ENCODE results near the gene MYO1E.
"Not testable (repeated sequence)": the region's sequence is repeated elsewhere in the genome, so short reads cannot be mapped to it uniquely, and the experiment has no call there.

The MYO1E gene

GRCh38 chr15:59401824-59402569 is 29.3 kb upstream of the MYO1E start:
- Histone ChIP-seq H3K27me3 (ENCODE audit: control insufficient read depth, insufficient read depth, low read length) (peaks cover 22% of the 10 kb centered on the region), H3K27ac (ENCODE audit: low read depth, low read length) (no peak overlapping the region), H3K36me3 (ENCODE audit: control insufficient read depth, insufficient read depth, low read length) (no peaks in the 10 kb centered on the region), H3K9me3 (ENCODE audit: control insufficient read depth, insufficient read depth, low read depth, low read length) (no peaks in the 10 kb centered on the region), H3K9ac (ENCODE audit: low read length) (no peak overlapping the region), H3K4me1 (ENCODE audit: control insufficient read depth, insufficient read depth, low read length) (peaks cover 36% of the 10 kb centered on the region), H3K4me3 (ENCODE audit: low read depth, low read length) (no peak overlapping the region; the same call in 1 of the 2 replicates)

GRCh38 chr15:59401051-59401823 is 28.6 kb upstream of the MYO1E start:
- H3K27me3 ChIP-seq (ENCODE audit: control insufficient read depth, insufficient read depth, low read length), result peaks cover 22% of the 10 kb centered on the region
- H3K9ac ChIP-seq (ENCODE audit: low read length); H3K4me3 ChIP-seq (ENCODE audit: low read depth, low read length); H3K36me3 ChIP-seq (ENCODE audit: control insufficient read depth, insufficient read depth, low read length); H3K9me3 ChIP-seq (ENCODE audit: control insufficient read depth, insufficient read depth, low read depth, low read length); H3K27ac ChIP-seq (ENCODE audit: low read depth, low read length): not testable (repeated sequence)
- H3K4me1 ChIP-seq (ENCODE audit: control insufficient read depth, insufficient read depth, low read length), result peaks cover 36% of the 10 kb centered on the region

GRCh38 chr15:59400103-59400813 is 27.6 kb upstream of the MYO1E start:
- Histone ChIP-seq H3K27me3 (ENCODE audit: control insufficient read depth, insufficient read depth, low read length) (peaks cover 16% of the 10 kb centered on the region), H3K4me1 (ENCODE audit: control insufficient read depth, insufficient read depth, low read length) (peaks cover 36% of the 10 kb centered on the region), H3K4me3 (ENCODE audit: low read depth, low read length) (no peak overlapping the region), H3K9ac (ENCODE audit: low read length) (no peak overlapping the region), H3K36me3 (ENCODE audit: control insufficient read depth, insufficient read depth, low read length) (no peaks in the 10 kb centered on the region), H3K27ac (ENCODE audit: low read depth, low read length) (no peak overlapping the region), H3K9me3 (ENCODE audit: control insufficient read depth, insufficient read depth, low read depth, low read length) (no peaks in the 10 kb centered on the region)

DNA sequence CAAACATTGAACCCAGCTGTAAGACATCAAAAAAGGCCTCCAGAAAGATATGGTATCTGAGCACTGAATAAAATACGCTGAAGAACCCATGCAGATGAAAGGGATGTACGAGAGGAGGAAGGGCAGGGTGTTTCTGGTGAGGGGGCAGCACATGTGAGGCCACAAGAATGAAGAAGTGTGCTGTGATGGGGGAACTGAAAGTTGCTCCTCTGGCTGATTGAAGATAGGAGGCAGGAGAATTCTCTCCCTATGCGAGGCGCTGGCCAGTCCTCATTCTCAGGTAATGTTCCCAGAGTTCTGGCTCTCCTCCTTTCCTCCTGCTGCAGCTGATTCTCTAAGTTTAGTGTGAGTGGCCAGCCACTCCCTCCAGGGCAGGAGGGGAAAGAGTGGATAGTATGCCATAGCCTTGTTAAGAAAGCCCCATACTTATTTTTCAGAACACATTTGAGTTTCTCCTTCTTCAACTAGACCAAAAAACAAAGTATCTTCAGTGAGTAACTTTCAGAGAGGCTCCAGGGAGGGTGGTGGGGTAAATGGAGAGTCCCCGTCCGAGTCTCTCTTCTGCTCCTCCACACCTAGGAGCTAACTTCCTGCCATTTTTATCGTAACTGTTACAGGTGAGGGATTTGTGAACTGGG is 26.9 kb upstream of the MYO1E start:
- H3K4me1 ChIP-seq (ENCODE audit: control insufficient read depth, insufficient read depth, low read length), result peaks cover 36% of the 10 kb centered on the region
- H3K4me3 ChIP-seq (ENCODE audit: low read depth, low read length), result no peak overlapping the region
- no peaks in the 10 kb centered on the region for H3K9me3 ChIP-seq (ENCODE audit: control insufficient read depth, insufficient read depth, low read depth, low read length)
- peaks cover 16% of the 10 kb centered on the region for H3K27me3 ChIP-seq (ENCODE audit: control insufficient read depth, insufficient read depth, low read length)
- no peak overlapping the region for H3K9ac ChIP-seq (ENCODE audit: low read length)
- H3K27ac ChIP-seq (ENCODE audit: low read depth, low read length), result no peak overlapping the region
- H3K36me3 ChIP-seq (ENCODE audit: control insufficient read depth, insufficient read depth, low read length), result no peaks in the 10 kb centered on the region

DNA sequence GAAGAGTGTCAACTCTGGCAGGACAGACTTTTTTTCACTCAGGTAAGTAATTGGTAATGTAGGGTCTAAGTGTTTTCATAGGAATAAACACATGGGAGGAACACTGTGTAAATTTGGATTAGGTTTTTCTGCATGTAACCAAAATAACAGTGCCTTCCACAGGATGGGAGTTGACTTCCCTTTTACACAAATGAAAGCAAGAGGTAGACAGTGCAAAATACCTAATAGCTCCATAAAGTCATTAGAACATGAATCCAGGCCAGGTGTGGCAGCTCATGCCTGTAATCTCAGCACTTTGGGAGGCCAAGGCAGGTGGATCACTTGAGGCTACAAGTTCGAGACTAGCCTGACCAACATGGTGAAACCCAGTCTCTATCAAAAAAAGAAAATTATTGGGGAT is 25.5 kb upstream of the MYO1E start:
- H3K9ac ChIP-seq (ENCODE audit: low read length), result no peak overlapping the region
- H3K27me3 ChIP-seq (ENCODE audit: control insufficient read depth, insufficient read depth, low read length), result peaks cover 16% of the 10 kb centered on the region
- no peaks in the 10 kb centered on the region for H3K9me3 ChIP-seq (ENCODE audit: control insufficient read depth, insufficient read depth, low read depth, low read length)
- no peak overlapping the region for H3K27ac ChIP-seq (ENCODE audit: low read depth, low read length)
- no peaks in the 10 kb centered on the region for H3K36me3 ChIP-seq (ENCODE audit: control insufficient read depth, insufficient read depth, low read length)
- H3K4me1 ChIP-seq (ENCODE audit: control insufficient read depth, insufficient read depth, low read length), result peaks cover 31% of the 10 kb centered on the region
- H3K4me3 ChIP-seq (ENCODE audit: low read depth, low read length), result no peak overlapping the region

GRCh38 chr15:59396679-59397078 is 24.0 kb upstream of the MYO1E start:
- Histone ChIP-seq H3K27ac (ENCODE audit: low read depth, low read length) (no peak overlapping the region), H3K4me3 (ENCODE audit: low read depth, low read length) (no peak overlapping the region), H3K9ac (ENCODE audit: low read length) (no peak overlapping the region)

GRCh38 chr15:59396211-59396610 is 23.5 kb upstream of the MYO1E start:
- no peak overlapping the region for H3K27ac ChIP-seq (ENCODE audit: low read depth, low read length)
- H3K4me3 ChIP-seq (ENCODE audit: low read depth, low read length), result no peak overlapping the region
- H3K9me3 ChIP-seq (ENCODE audit: control insufficient read depth, insufficient read depth, low read depth, low read length), result no peaks in the 10 kb centered on the region
- no peak overlapping the region for H3K9ac ChIP-seq (ENCODE audit: low read length)
- no peaks in the 10 kb centered on the region for H3K36me3 ChIP-seq (ENCODE audit: control insufficient read depth, insufficient read depth, low read length)
- H3K27me3 ChIP-seq (ENCODE audit: control insufficient read depth, insufficient read depth, low read length), result peaks cover 16% of the 10 kb centered on the region
- H3K4me1 ChIP-seq (ENCODE audit: control insufficient read depth, insufficient read depth, low read length), result peaks cover 19% of the 10 kb centered on the region

More at GRCh38 chr15:59396679-59397078, 24.0 kb upstream of the MYO1E start:
- Histone ChIP-seq H3K27me3 (ENCODE audit: control insufficient read depth, insufficient read depth, low read length) (peaks cover 16% of the 10 kb centered on the region), H3K9me3 (ENCODE audit: control insufficient read depth, insufficient read depth, low read depth, low read length) (no peaks in the 10 kb centered on the region), H3K4me1 (ENCODE audit: control insufficient read depth, insufficient read depth, low read length) (peaks cover 24% of the 10 kb centered on the region), H3K36me3 (ENCODE audit: control insufficient read depth, insufficient read depth, low read length) (no peaks in the 10 kb centered on the region)

DNA sequence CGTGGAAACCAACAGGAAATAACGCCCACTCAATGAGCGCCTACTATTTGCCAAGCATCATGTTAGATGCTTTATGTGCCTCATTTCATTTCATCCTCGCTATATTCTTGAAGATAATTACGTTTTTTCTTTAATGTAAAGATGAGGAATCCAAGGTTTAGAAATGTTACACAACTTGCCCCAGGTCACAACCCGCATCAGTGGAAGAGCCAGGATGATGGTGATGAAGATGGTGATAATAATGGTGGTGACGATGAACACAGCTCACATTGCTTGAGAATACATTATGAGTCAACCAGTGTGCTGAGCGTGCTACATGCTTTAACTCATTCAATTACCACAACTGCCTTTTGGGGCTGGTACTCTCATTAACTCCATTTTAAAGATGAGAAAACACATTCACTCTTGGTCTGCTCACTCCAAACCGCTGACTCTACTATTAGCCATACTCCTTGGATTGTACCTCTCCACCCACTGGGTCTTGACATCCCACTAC is 21.5 kb upstream of the MYO1E start:
- Histone ChIP-seq H3K9me3 (ENCODE audit: control insufficient read depth, insufficient read depth, low read depth, low read length) (no peaks in the 10 kb centered on the region), H3K4me3 (ENCODE audit: low read depth, low read length) (no peak overlapping the region), H3K36me3 (ENCODE audit: control insufficient read depth, insufficient read depth, low read length) (no peaks in the 10 kb centered on the region), H3K4me1 (ENCODE audit: control insufficient read depth, insufficient read depth, low read length) (peaks cover under 1% of the 10 kb centered on the region; the same call in 1 of the 2 replicates), H3K27ac (ENCODE audit: low read depth, low read length) (no peak overlapping the region), H3K9ac (ENCODE audit: low read length) (no peak overlapping the region), H3K27me3 (ENCODE audit: control insufficient read depth, insufficient read depth, low read length) (peaks cover 3% of the 10 kb centered on the region; the same call in 1 of the 2 replicates)

- H3K4me3 ChIP-seq (ENCODE audit: low read depth, low read length), result no peak overlapping the region
- H3K36me3 ChIP-seq (ENCODE audit: control insufficient read depth, insufficient read depth, low read length), result no peaks in the 10 kb centered on the region
- no peaks in the 10 kb centered on the region for H3K27me3 ChIP-seq (ENCODE audit: control insufficient read depth, insufficient read depth, low read length)
- no peaks in the 10 kb centered on the region for H3K9me3 ChIP-seq (ENCODE audit: control insufficient read depth, insufficient read depth, low read depth, low read length)
- no peak overlapping the region for H3K9ac ChIP-seq (ENCODE audit: low read length)
- H3K4me1 ChIP-seq (ENCODE audit: control insufficient read depth, insufficient read depth, low read length), result no peaks in the 10 kb centered on the region
- H3K27ac ChIP-seq (ENCODE audit: low read depth, low read length), result no peak overlapping the region
These were observed 19.6 kb upstream of the MYO1E start for GRCh38 chr15:59392299-59392698.

DNA sequence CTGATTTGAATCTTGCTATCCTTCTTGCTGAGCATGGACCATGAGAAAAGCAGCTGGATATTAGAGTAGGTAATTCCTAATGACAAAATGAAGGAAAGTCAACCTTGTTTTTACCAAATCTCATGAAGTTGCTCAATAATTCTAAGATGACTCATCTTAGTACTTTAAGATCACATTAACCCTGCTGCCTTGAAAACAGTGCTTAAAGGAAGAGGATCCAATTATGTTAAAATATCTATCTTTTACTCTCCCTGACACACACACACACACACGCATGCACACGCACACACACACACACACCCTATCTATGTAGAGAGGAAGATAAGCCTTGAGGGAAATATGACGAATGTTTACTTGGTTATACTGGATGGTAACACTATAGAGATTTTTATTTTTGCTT is 16.0 kb upstream of the MYO1E start:
- H3K9me3 ChIP-seq (ENCODE audit: control insufficient read depth, insufficient read depth, low read depth, low read length), result no peaks in the 10 kb centered on the region
- H3K27me3 ChIP-seq (ENCODE audit: control insufficient read depth, insufficient read depth, low read length), result no peaks in the 10 kb centered on the region
- H3K4me3 ChIP-seq (ENCODE audit: low read depth, low read length), result no peak overlapping the region
- H3K27ac ChIP-seq (ENCODE audit: low read depth, low read length), result no peak overlapping the region
- no peaks in the 10 kb centered on the region; the same call in 1 of the 2 replicates for H3K36me3 ChIP-seq (ENCODE audit: control insufficient read depth, insufficient read depth, low read length)
- no peaks in the 10 kb centered on the region for H3K4me1 ChIP-seq (ENCODE audit: control insufficient read depth, insufficient read depth, low read length)
- no peak overlapping the region for H3K9ac ChIP-seq (ENCODE audit: low read length)
